GM12864 (cell line): ENCODE data around the gene TENM3.

Source experiments
- DNase-seq: peaks from one replicate; pipeline ENCODE4 v3.0.0-alpha.2; 2011; ENCODE audit warnings: low read depth
- H3K4me3 ChIP-seq: 2 replicates; pipeline ENCODE4 v1.5.1; 2011; ENCODE audit warnings: mild to moderate bottlenecking, low read depth, low read length, control low read depth
- TF ChIP-seq, protein P1 (sequence below): IDR thresholded peaks from 2 replicates; pipeline ENCODE4 v1.5.1; 2011; ENCODE audit warnings: low read depth, mild to moderate bottlenecking, moderate library complexity, low read length, control low read depth, inconsistent platforms; ENCODE audit errors: missing control alignments

Gene TENM3

DNA sequence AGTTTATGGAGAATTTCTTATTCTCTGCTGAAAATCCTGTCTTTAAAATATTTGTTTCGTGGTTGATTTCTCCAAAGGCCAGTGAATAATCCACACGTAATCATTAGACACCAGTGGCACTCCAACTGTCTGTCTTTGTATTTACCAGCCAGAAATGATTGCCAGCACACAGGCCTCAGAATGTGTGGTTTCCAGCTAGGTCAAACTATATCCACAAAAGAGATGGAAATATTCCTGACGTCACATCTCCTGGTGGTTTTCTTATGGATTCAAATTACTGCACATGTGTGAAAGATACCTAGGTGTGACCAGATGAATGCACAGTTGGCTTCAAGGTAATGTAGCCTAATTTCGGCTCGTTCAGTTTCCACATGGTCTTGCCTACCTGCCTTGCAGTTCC is 27.2 kb upstream of the TENM3 start:
- TF ChIP-seq, protein P1, sequence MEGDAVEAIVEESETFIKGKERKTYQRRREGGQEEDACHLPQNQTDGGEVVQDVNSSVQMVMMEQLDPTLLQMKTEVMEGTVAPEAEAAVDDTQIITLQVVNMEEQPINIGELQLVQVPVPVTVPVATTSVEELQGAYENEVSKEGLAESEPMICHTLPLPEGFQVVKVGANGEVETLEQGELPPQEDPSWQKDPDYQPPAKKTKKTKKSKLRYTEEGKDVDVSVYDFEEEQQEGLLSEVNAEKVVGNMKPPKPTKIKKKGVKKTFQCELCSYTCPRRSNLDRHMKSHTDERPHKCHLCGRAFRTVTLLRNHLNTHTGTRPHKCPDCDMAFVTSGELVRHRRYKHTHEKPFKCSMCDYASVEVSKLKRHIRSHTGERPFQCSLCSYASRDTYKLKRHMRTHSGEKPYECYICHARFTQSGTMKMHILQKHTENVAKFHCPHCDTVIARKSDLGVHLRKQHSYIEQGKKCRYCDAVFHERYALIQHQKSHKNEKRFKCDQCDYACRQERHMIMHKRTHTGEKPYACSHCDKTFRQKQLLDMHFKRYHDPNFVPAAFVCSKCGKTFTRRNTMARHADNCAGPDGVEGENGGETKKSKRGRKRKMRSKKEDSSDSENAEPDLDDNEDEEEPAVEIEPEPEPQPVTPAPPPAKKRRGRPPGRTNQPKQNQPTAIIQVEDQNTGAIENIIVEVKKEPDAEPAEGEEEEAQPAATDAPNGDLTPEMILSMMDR = no peak
- H3K4me3 ChIP-seq = no peak overlapping the region
- no peak for DNase-seq

DNA sequence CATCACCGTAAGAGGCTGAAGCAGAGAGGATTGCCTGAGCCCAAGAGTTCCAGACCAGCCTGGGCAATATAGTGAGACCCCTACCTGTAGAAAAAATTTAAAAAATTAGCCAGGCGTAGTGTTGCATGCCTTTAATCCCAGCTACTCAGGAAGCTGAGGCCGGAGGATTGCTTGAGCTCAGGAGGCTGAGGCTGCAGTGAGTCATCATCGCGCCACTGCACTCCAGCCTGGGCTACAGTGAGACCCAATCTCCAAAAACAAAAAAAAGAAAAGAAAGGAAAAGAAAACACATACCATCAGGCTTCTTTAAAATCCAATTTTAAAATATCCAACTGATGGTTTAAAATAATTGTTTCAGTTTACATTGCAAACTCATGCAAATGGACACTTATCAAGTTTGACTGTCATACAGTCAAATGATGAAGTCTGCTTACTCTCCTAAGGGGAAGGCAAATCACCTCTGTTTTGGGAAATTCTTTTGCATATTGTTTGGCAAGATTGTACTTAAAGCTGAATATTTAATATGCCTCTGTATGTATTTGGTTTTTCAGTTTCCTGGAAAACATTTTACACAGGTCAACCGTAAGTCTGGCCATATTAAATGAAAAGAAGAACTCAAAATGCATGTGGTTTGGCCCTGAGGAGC is 23.7 kb upstream of the TENM3 start:
- TF ChIP-seq, protein P1 = no peak
- DNase-seq = no peak
- H3K4me3 ChIP-seq = no peak overlapping the region

DNA sequence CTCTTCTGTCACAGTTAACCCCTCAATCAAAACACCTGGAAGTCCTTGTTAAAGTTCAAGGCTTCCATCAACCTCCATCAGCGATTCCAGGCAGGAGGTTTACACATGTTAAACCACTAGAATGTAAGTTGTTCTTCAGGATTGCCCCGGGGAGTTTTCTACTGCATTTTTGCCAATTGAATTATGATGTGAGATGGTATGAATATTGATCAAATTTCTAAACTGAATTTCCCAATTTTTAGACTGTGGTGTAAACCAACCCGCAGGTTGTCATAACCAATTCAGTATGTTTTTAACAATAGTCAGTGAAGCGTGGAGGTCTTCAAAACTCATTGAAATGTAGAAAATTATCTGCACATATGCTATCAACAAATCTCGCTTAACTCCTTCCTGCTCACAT is 21.2 kb upstream of the TENM3 start:
- DNase-seq = no peak
- no peak overlapping the region for H3K4me3 ChIP-seq
- TF ChIP-seq, protein P1 = no peak

DNA sequence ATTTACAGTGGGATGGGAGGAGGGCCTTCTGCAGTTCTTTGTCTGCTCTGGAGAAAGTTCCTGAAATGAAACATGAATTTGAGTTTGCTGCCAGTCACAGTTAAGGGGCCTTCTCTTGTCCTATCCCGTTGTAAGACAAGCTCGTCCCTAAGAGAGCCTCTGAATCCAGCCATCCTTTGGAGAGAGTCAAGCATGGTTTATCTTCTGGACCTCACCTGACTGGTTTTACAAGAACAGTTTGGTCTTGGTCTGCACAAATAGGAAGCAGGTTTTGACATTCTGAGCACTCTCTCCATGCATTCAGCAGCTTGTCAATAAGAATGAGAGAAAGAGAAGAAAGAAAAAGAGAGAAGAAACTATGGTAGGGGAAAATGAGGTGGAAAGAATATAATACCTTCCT is 20.4 kb upstream of the TENM3 start:
- TF ChIP-seq, protein P1 = no peak
- H3K4me3 ChIP-seq = no peak overlapping the region
- no peak for DNase-seq

DNA sequence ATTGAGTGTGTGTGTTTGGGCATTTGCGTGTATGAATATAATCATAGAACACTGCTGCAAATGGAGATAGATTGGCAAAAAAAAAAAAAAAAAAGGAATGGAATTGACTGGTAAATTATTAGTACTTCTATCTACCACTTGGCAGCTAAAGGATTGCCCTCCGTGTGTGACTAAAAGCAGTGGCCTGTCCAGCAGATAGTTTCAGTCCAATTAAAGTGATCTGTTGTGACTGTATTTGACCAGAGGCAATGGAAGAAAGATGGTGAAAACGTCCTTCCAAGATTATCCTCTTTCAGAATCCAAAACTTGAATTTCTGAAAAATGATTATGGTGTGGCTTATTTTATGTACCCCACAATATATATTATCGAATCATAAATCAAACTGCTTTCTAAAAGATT is 19.5 kb upstream of the TENM3 start:
- DNase-seq = no peak
- TF ChIP-seq, protein P1 = no peak
- H3K4me3 ChIP-seq = no peak overlapping the region

DNA sequence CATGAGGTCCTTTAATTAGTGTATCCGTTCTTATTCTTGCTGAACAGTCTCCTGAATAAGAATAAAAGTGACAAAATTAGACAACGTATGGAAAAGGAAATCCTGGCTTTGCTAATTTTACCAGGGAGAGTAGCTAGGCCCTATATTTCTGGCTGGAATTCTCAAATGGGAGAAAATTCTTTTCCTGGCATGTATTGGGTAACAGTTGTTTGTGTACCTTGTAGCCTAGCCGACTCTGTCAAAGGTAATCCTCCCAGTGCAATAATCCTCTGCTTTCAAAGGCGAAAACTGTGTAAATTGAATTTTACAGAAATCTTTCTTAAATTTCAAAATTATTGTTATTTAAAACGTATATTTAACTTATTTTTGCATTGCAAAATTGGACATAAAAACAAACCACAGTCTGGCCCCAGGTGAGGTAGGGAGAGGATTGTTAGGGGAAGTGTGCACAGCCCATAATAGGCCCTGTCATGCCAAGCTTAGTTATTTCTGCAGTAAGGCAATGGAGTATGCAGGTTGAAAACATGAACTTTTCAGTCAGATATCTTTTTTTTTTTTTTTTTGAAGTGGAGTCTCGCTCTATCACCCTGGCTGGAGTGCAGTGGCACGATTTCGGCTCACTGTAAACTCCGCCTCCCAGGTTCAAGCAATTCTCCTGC is 18.9 kb upstream of the TENM3 start:
- DNase-seq = no peak
- TF ChIP-seq, protein P1 = no peak
- no peak overlapping the region for H3K4me3 ChIP-seq
